Mucosa of stomach (tissue), 1 donor: Measurements from ENCODE around the gene NUP42.

ENCODE experiments used
- H3K27me3 ChIP-seq: one replicate; pipeline ENCODE4 v1.7.0; 2013; ENCODE audit warnings: mild to moderate bottlenecking, low read length; ENCODE audit not compliant: control insufficient read depth, insufficient read depth
- H3K36me3 ChIP-seq: one replicate; pipeline ENCODE4 v1.7.0; 2013; ENCODE audit warnings: low read length; ENCODE audit not compliant: control insufficient read depth, insufficient read depth
- H3K4me1 ChIP-seq: one replicate; pipeline ENCODE4 v1.7.0; 2013; ENCODE audit warnings: mild to moderate bottlenecking, low read length; ENCODE audit not compliant: control insufficient read depth, insufficient read depth
- H3K4me3 ChIP-seq: one replicate; pipeline ENCODE4 v1.7.0; 2013; ENCODE audit warnings: low read length
- H3K9ac ChIP-seq: one replicate; pipeline ENCODE4 v1.7.0; 2013; ENCODE audit warnings: mild to moderate bottlenecking, low read length, moderate library complexity
- H3K9me3 ChIP-seq: one replicate; pipeline ENCODE4 v1.7.0; 2013; ENCODE audit warnings: mild to moderate bottlenecking, low read length, moderate library complexity; ENCODE audit not compliant: control insufficient read depth
- donor health status: Pancreatic carcinoma.

NUP42 gene

DNA sequence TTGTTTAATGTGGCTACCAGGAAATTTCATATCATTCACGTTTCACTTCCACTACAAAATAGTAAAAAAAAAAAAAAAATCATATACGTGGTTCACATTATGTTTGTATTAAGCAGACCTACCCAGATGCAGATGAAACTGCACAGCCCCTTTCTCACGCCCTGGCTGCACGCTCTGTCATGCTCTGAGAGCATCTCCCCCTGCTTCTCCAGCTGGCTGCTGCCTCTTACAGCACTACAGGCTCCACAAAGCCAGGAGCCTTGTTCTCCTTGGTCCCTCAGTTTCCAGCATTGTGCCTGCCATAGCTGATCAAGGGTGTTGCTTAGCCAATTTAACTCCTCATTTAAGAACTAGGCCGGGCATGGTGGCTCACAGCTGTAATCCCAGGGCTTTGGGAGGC lies 57.9 kb downstream of the NUP42 start:
- no peak overlapping the region for H3K9ac ChIP-seq

GRCh38 chr7:23242321-23242720 lies 60.5 kb downstream of the NUP42 start:
- Histone ChIP-seq H3K27me3 (peaks cover 9% of the 10 kb centered on the region), H3K4me1 (no peaks in the 10 kb centered on the region), H3K9ac (no peak overlapping the region), H3K9me3 (no peaks in the 10 kb centered on the region), H3K4me3 (no peak overlapping the region), H3K36me3 (no peaks in the 10 kb centered on the region)

More for the DNA sequence above, 57.9 kb downstream of the NUP42 start:
- no peaks in the 10 kb centered on the region for H3K36me3 ChIP-seq
- H3K4me3 ChIP-seq = no peak overlapping the region
- H3K4me1 ChIP-seq = no peaks in the 10 kb centered on the region
- H3K9me3 ChIP-seq = no peaks in the 10 kb centered on the region
- H3K27me3 ChIP-seq = no peaks in the 10 kb centered on the region

DNA sequence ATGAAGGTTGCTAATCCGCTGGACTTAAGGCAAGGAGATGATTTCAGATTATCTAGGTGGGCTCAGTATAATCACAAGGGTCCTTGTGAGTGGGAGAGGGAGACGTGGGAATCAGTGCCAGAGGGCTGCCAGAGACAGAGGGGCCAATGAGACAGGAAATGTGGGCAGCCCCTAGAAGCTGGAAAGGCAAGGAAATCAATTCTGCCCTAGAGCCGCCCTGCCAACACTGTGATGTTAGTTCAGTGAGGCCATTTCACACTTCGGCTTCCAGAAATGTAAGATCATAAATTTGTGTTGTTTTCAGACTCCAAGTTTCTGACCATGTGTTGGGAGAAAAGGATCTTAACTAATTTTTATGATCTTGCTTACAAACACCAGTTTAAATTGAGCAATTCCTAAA lies 61.1 kb downstream of the NUP42 start:
- no peaks in the 10 kb centered on the region for H3K9me3 ChIP-seq
- no peaks in the 10 kb centered on the region for H3K36me3 ChIP-seq
- H3K4me1 ChIP-seq = no peaks in the 10 kb centered on the region
- no peak overlapping the region for H3K4me3 ChIP-seq
- H3K27me3 ChIP-seq = peaks cover 15% of the 10 kb centered on the region
- H3K9ac ChIP-seq = no peak overlapping the region

- H3K4me1 ChIP-seq = no peaks in the 10 kb centered on the region
- H3K9me3 ChIP-seq = no peaks in the 10 kb centered on the region
- H3K9ac ChIP-seq = peak within 1 kb of the TSS; percentile 28
- no peak within 1 kb of the TSS for H3K4me3 ChIP-seq
- H3K27me3 ChIP-seq = peaks cover 31% of the 10 kb centered on the region
- no peaks in the 10 kb centered on the region for H3K36me3 ChIP-seq
These were observed 64.7 kb downstream of the NUP42 start, which contains the start of gene GPNMB for GRCh38 chr7:23246555-23246954. Gene GPNMB, plus strand, starts transcription at chr7:23246775. Its CDS starts 83 bp downstream, at chr7:23246858.

DNA sequence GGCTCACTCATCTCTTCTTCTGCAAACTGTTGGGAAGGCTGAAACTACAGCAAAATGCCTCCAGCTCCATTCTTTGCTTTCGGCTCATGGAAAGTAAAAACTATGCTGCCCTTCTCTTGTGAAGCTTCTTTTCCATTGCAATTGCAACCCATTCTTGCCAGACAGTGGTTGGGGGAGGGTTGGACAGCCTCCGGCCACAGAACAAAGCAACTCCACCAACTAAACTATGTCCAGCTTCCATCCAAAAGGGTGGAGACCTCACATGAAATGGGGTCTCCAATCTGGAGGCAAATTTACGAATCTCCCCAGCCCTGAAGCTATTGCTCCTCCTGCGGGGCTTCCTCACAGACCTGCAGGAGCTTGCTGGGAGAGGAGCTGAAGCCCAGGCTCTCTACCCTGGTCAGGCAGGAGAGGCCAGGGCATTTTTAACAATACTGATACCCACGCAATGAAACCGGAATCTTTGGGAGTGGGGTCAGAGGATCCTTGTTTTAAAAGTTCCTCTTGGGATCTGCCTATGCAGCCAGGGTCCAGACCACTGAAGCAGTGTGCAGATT lies 65.3 kb downstream of the NUP42 start:
- Histone ChIP-seq H3K4me1 (no peaks in the 10 kb centered on the region), H3K4me3 (no peak overlapping the region), H3K36me3 (no peaks in the 10 kb centered on the region), H3K9me3 (no peaks in the 10 kb centered on the region), H3K9ac (peak overlapping the region; percentile 28), H3K27me3 (peaks cover 31% of the 10 kb centered on the region)

DNA sequence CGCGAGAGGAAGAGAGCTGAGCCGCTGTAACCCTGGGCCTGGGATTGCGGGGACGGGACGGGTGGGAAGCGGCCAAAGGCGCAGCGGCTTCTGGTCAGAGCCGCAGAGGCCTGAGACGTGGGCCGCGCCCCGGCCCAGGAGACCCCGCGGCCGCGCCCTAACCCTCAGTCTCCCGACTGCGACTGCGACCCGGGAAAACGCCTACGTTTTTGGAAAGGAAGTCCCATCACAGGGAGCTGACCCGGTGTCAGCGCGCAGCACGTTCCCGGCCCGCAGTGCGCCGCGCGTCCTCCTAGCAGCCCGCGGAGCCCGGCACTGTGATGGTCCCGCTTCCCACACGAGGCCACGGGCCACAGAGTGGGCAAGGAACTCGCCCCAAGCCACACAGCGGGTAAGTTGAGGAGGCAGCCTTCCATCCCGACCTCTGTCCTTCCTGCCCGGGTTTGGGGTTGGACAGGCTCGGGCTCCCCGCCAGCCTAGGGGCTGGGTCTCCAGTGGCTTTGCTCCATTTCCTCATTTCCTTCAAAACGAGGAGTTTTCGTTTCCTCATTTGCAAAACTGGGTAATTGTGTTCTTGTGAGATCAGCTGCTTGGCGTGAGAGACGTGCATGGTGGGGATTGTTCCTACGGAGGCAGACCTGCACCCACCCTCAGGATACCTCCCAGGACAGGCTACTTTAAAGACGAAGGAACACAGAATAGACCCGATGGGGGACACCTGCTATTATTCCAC lies 65.9 kb downstream of the NUP42 start:
- H3K4me3 ChIP-seq = no peak overlapping the region
- peaks cover 31% of the 10 kb centered on the region for H3K27me3 ChIP-seq
- H3K9me3 ChIP-seq = no peaks in the 10 kb centered on the region
- H3K4me1 ChIP-seq = no peaks in the 10 kb centered on the region
- H3K36me3 ChIP-seq = no peaks in the 10 kb centered on the region
- H3K9ac ChIP-seq = peak overlapping the region; percentile 28

GRCh38 chr7:23249486-23249885 lies 67.6 kb downstream of the NUP42 start:
- no peak overlapping the region for H3K9ac ChIP-seq
- H3K4me1 ChIP-seq = no peaks in the 10 kb centered on the region
- H3K9me3 ChIP-seq = no peaks in the 10 kb centered on the region
- H3K27me3 ChIP-seq = peaks cover 31% of the 10 kb centered on the region
- no peaks in the 10 kb centered on the region for H3K36me3 ChIP-seq
- H3K4me3 ChIP-seq = no peak overlapping the region
